Frontal cortex (tissue), 4 donors: ENCODE results near the gene COL19A1. TPM values are rescaled to one million over a fixed set of nuclear protein-coding genes. Genes with fewer than 3 reads are reported as not detected.
A peak's percentile ranks its signal among the peaks of the same experiment; 100 is the strongest.

Experiments
- DNase-seq, 2 donors: peaks; one replicate each; pipeline ENCODE4 v3.0.0; 2012; ENCODE audit warnings: low spot score in 2 of 2
- FAIRE-seq: peaks from 2 replicates; lab custom pipeline; 2012; peaks lifted over from hg19 to GRCh38; lab: Jason Lieb, UNC
- total RNA-seq: library from RNA; depleted of rRNA; stranded (reverse); fragments of >200 nt; gene quantifications from one replicate; pipeline ENCODE4 v1.2.3, GENCODE V29; 2014
- donor health status: control.
- donor health status: control.
- donor health status: control.

Gene COL19A1
- total RNA-seq, 1 donor from 2014 or later: 3.7 TPM

DNA sequence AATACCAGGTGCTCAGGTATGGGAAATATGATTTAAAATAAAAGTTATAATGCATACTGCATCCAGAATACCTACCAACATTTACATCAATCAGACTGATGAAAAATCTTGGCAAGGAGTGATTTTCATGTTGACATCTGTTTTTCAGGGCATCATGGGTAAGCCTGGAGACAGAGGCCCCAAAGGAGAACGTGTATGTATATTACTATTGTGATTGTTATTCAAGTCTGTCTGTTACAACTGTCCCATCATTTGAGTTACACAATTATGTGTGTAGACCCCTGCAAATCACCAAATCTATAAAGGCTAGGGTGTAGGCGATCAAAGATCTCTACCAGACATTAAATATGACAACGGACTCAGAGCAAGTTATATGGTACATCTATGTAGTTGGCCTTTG, 318.4 kb downstream of the COL19A1 start:
- DNase-seq: no peak
- FAIRE-seq: no peak

DNA sequence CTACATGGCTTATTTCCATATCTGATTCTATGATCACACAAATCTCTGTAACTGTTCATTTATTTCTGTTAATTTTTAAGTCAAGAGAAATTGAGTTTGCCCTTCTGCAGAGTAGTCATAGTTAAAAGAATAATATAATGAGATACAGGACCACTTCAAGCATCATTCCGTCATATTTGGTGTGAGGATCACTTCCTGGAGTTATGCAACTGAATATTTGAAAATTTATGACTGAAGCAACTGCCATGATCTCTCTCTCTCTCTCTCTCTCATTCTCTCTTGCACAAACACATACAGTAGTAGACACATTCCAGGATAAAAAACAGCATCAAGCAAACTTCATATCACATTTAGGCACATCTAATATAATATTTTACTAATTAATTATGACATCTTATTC, 320.1 kb downstream of the COL19A1 start:
- DNase-seq (no peak), FAIRE-seq (no peak)

DNA sequence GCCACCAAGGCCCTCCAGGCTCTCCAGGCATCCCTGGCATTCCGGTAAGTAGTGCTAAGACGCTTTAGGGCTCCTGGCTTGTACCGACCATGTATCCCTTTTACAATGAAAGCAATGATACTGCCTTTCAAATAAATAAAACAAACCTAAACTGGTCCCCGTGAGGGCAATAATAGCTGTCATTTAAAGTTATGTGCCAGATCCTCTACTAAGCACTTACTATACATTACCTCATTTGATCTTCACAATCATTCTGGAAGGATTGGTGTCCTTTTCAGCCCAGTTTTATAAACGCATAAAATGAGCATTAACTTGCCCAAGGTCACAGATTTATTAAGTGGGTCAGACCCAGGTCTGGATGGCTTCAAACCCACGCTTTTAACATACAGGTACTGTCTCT, 321.8 kb downstream of the COL19A1 start:
- FAIRE-seq: no peak

DNA sequence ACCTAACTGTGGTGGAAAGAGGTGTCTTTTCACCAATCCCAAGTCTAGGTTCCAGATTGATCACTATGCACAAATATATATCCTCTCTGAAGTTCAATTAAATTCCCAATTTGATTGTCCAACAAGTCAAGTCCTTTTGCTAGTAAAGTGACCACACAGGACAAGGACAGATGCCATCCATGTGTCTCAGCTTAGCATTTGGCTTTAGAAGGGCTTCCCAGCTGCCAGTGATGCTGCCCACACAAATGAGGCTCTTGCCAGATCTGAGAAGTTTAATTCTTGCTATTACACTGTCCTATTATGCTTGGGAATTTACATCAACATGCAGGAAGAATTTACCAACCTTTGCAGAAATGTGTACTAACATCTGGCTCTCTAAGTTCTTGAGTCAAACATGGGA, 328.1 kb downstream of the COL19A1 start:
- no peak for DNase-seq
- FAIRE-seq: no peak

More for the DNA sequence above, 321.8 kb downstream of the COL19A1 start:
- no peak for DNase-seq

DNA sequence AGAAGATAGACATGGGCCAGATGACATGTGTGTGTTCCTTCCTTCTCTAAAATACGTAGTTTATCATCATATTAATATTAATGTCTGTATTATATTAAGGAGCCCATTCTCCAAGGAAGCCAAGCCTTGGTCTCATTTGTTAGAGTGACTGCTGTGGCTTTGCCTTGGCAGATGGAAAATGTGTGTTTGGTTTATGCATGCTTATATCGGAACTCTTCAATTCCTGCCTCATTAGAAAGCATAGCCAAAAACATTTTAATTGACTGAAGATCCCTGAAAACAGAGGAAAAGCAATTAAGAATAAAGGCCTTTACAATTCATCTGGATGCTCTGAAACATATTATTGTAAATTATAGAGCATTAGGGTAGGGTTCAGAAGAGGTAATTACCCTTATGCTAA, 330.2 kb downstream of the COL19A1 start:
- FAIRE-seq (no peak), DNase-seq (no peak)

DNA sequence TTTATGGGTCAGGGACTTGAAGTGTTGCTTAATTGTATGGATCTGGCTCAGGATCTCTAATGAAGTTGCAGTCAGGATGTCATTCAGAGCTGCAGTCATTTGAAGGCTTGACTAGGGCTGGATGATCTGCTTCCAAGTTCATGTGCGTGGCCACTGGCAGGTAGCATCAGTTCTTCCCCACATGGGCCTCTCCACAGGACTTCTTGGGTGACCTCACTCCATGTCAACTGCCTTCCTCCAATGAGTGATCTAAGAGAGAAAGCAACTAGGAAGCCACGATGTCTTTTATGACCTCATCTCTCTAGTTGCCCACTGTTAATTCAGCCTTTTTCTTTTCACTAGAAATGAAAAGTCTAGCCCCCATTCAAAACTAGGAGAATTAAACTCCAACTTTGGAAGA, 332.4 kb downstream of the COL19A1 start:
- no peak for FAIRE-seq

DNA sequence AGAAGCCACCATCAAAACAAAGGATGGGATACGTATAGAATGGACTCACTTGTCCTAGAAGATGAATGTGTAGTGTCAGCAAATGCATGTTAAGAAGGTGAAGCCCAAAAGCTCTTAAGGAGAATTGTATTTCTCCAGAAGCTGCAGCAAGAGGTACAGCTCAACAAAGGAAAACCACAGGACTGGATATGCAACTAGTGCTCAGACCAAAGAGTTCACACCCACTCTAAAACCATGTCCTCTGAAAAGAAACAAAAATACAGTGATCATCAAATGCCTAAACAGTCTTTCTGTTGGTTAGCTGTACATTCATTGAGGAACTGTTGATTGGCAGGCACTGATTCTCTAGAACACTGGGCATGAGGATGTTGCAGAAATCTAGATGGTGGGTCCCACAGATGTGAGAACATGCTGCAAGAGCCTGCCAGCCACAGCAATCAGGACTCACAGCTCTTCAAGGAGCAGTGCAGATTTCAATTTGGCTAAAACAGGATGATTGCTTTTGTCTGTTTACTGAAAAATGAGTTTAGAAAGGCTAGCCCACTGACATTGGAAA, 342.0 kb downstream of the COL19A1 start:
- DNase-seq: no peak
- FAIRE-seq: no peak

More for the DNA sequence above, 332.4 kb downstream of the COL19A1 start:
- DNase-seq: no peak

DNA sequence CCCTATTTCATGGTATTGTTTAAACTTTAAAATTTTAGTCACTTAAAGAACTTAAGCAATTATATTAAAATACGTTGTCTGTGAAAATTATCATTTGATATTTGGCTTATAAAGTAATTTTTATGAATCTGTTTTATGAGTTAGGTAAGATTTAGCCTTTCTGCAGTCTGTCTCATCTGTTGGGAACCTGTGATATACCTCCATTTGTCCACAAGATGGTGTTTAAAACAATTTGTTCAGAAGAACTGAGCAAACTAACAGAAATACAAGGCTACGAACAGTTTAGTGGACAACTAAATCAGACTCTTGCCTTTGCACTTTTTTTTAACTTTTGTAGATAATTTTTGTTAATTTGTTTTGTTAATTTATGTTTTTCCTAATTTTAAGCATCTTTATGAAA, 344.1 kb downstream of the COL19A1 start:
- no peak for DNase-seq

DNA sequence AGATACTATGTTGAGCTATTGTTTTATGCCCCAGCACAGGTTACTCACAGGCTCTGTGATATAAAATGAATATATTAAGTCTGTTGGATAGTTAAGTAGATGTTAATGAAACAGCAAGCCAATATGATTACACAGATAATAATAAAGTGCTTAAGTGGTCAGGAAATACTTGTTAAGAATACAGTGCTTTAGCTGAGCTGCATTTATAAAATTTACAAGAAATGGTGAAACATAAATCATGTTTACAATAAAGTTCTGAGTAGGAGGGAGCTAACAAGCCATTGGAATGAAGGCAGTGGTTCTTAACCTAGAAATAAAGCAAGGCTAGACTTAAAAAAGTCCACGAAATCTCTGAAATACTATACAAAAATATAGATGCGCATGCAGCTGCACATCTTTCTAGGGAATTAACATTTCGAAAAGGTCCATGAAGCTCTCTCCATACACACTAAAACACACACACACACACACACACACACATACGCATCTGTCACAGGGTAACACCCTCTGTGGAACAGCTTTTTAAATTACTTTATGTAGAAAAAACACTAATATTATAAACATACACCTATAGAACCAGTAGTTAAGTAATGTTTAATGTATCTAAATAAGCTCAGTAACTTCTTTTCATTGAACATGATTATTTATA, 349.2 kb downstream of the COL19A1 start:
- DNase-seq: no peak

More for the DNA sequence above, 344.1 kb downstream of the COL19A1 start:
- no peak for FAIRE-seq

DNA sequence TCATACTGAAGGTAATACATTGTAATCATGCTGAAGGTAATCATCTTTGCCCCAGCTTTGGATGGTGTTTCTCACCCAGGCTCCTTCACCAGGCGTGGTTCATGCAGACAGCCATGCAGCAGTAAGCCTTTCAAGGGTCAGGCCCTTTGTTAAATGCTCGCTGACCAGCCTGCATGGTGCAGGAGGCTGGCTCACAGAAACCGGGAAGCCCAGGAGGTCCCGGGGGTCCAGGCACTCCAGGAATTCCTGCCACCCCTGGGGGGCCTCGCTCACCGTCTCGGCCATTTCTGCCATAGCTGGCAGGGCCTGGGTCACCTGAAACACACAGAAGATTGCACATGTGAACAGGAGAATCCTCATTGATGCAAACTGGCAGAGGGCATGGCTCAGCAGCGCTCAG, 350.4 kb downstream of the COL19A1 start:
- FAIRE-seq (no peak), DNase-seq (no peak)

More for the DNA sequence above, 349.2 kb downstream of the COL19A1 start:
- no peak for FAIRE-seq

DNA sequence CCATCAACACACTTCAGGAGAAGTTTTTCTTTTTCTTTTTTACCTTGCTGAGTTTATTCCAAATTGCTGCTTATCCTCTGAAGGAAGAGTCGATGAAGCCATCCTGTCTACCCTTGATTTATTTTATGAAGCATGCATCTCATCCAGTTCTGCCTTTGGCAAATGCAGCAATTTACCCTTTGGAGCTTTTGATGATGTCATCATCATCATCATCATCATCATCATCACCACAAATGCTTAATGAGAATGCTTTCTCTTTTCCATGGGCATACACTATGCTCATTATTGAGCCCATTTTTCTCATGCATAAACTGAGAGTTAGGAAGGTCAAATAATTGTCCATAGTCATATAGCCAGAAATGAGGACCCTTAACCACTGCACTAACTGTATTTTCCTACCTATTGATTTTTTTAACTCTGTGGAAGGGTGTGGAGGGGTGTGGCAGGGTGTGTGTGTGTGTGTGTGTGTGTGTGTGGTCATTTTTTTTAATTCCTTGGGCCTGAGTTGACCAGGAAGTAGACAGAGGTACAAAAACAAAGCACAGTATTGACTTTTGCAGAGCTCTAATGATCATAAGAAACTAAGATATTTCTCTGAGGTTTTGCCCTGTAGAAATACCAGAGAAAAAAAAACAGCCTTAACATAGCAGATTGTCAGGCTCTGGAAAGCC, 353.7 kb downstream of the COL19A1 start:
- FAIRE-seq: no peak
- DNase-seq: no peak

DNA sequence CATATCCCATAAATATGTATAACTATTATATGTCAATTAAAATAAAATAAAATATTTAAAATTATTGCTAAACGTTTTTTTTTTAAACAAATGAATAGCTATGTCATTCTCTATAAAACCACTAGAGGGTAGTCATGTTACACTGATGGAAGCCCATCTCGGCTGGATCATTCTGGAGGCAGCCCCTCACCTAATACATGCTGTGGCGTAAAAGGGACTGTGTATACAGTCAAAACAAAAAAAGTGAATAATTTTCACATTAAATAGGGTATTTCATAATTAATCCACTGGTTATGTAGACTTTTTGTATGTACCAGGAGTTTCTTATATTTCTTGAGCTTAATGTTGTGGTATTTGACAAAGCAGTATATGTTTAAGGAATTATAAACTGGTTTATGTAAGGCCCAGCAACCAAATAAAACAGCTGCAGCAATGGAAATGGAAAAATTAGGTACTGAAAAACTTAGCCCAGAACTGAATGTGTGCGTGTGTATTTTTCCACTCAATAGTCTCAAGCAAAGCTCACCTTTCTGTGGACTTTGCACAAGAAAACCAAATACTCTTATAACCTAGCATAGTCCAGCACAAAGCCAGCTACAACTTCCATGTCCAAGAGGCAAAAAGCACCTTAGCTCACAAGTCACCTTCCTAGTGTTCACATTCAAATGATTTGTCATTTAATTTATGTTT, 354.8 kb downstream of the COL19A1 start:
- DNase-seq (peak; percentile 14 to 30), FAIRE-seq (peak; percentile 99)

DNA sequence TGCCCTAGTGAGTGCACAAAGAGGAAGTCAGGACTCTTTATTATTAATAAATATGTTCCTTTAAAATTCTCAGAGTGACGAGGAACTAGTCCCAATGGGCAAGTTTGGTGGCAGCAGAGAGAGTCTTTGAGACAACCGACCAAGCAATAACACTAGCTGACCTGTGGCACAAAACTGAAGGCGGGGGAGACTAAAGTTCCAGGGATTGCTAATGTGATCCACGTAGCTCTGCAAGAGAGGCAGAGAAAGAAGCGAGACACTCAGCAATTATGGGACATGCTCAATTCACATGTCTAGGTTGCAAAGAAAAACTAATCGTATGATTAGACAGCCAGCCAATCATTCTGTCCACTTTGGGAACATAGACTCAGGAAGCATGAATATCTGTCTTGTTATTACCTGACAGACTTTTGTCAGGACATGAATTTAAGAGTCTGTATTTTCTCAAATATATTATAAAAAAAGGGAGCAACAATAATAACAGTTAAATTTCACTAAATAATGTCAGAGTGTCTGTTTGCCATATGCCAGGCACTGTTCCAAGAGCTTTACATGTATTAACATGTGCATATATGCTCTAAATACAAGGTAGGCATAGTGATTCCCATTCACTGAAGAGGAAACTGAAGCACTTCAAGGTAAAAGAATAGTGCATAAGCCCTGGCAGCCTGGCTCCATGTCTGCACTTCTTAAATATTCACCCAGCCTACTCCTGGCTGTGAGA, 355.5 kb downstream of the COL19A1 start:
- no peak for FAIRE-seq
- no peak for DNase-seq

DNA sequence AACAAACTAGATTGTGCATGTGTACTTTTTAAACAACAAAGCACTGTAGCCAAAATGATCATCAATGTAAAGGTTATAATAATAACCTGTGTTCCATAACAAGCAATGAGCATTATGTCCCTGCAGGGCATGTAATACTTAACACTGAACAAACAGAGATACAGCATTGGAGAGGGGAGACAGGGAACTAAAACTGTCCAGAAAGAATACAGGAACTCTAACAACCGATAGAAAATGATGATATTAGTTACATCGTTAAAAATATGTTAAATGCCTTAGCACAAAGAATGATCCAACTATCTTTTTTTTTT, 356.0 kb downstream of the COL19A1 start:
- FAIRE-seq: no peak

DNA sequence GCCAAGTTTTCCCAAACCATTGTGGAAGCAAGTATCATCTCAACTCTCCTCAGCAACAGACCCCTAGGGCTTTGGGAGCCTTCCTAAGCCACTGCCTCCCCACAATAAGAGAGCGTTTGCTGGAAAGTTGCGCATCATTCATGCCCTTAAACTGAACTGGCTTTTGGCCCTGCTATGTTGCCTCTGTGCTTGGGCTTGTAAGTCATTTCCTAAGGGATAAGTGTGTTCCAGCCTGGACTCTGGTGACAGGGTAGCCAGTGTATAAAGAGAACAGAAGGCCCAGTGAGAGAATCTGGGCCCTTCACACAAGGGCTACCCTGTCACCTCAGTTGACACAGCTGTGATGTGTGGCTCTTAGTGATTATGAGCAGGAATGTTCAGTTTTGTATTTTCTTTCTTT, 358.7 kb downstream of the COL19A1 start:
- DNase-seq (peak; percentile 5 to 8), FAIRE-seq (no peak)

More for the DNA sequence above, 356.0 kb downstream of the COL19A1 start:
- DNase-seq: no peak

DNA sequence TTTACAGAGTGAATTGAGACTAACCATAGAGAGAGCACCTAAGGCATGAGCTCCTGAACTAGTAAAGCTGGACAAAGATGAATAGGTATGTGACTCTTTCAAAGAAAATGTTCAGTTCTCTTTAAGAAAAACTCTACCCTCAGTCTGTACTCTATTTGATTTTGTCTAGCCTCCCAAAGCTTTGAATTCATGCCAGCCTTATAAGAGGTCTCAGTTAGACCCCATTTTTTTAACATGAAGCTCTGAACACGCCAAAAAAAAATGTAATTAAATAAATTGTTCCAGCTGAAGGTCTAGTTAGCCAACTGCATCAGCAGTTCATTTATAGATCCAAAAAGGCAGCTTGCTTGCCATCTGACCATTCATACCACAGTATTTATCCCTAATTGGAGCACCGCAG, 365.0 kb downstream of the COL19A1 start:
- FAIRE-seq (no peak), DNase-seq (no peak)

DNA sequence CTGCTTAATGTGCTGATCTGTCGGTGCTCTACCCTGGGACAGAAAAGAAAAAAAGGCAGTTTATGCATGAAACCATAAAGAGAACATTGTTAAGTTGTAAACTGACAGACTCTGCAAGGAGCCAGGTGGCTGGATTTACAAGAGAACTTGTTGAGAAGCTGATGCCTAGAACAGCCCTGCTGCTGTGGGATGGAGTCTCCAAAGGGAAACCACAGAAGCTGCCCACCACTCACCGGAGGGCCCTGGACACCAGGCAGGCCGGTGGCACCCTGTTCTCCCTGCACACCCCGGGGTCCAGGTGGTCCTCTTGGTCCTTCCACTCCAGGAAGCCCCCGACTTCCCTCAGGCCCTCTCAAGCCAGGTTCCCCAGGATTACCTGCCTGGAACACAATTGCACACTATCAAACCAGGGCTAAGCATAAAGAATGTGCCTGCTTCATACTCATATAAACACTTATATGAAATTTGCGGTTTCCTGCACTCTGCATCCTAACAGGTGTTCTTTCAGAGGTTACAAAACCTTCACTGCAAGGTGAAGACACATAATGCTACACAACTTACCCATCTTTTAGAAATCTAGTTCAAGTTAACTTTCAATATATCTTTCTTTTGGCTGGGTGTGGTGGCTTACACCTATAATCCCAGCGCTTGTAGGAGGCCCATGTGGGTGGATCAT, 368.3 kb downstream of the COL19A1 start:
- FAIRE-seq (no peak), DNase-seq (no peak)

DNA sequence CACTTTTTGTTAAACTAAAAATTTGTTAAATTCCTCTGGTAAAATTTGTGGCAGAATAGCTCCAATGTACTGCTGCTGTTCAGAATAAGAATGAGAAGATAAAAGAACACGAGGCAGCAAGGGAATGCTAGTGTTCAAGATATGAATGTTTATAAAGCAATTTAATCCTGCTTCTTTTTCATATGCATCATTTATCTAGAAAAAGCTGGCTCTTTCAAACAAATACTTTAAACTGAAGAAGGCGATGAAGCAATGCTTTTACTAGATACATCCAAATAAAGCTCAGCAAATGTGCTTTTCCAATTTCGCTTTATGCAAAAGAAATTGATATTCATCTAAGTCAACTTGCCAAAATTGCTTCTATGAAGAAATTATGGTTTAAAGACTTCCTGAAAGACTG, 370.0 kb downstream of the COL19A1 start:
- DNase-seq (no peak), FAIRE-seq (no peak)

DNA sequence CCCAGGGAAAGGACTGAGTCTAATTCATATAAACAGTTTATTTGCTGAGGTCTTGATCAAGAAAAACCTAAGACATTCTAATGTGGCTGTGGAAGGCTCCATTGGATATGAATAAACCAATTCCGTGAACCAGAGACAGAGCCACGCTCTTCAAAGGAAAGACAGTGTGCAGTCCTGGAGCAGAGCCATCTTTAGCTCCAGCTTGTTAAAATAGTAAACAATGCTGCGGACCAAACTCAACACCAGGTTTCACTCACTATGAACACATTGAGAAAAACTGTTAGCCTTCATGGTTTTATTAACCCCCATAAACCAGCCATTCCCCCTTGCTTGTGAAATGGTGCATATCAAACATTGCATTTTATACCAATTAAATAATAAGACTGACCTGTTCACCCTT, 374.7 kb downstream of the COL19A1 start:
- no peak for FAIRE-seq
- DNase-seq: no peak

DNA sequence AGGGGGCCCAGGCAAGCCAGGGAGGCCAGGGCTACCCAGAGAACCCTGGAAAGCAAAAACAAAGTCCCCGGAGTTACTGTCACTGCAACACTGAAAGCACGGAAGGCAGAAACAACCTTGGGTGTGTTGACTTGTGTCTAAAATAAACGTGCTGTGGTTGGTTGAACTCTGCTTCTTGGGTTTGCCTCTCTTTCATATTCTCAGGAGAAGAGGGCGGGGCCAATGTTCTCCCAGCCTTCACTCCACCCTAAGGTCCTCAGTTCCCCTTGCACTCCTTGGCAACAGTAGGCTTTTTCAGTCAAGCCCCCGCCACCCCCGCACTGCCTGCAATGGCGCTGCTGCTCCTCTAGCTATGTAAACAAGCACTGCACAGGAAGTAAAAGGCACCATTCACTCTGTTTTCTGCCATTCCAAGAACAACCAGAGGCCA, 375.6 kb downstream of the COL19A1 start:
- peak in 1 of 2 donors; percentile 4 for DNase-seq
- no peak for FAIRE-seq
